Measurements from ENCODE around the gene STAT5B.
"Not testable (repeated sequence)": the region's sequence is repeated elsewhere in the genome, so short reads cannot be mapped to it uniquely, and the experiment has no call there.

STAT5B gene

DNA sequence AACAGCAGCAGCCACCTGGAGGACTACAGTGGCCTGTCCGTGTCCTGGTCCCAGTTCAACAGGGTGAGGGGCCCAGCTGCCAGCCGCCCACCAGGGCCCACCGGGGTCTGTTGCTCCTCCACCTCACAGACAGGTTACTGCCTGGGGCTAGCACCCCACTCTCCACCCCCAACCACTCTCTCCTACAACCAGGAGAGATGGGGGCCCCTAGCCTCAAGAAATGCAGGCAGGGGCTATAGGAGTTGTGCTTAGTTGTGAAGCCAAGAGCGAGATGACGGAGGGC is 30.1 kb upstream of the STAT5B start:
- WGBS: 100% methylated on average over 5 of the region's 5 CpGs
- H3K4me3 ChIP-seq (ENCODE audit: insufficient read depth in 1 of 2, low read depth in 1 of 2, low read length in 2 of 2): no peak overlapping the region

GRCh38 chr17:42305543-42306384 is 29.6 kb upstream of the STAT5B start:
- Histone ChIP-seq H3K23ac (ENCODE audit: low read length in 2 of 2) (no peak overlapping the region), H3K4me3 (ENCODE audit: insufficient read depth in 1 of 2, low read depth in 1 of 2, low read length in 2 of 2) (no peak overlapping the region), H3K27me3 (ENCODE audit: control insufficient read depth in 1 of 2, insufficient read depth in 1 of 2, low read length in 2 of 2) (peaks cover 0 to 4% of the 10 kb centered on the region in 2 experiments), H3K14ac (ENCODE audit: low read length in 2 of 2) (no peak overlapping the region), H3K4ac (ENCODE audit: low read depth in 1 of 2, low read length in 2 of 2) (no peak overlapping the region), H2AFZ (ENCODE audit: low read depth, low read length) (no peak overlapping the region), H3K79me1 (replicated peaks; ENCODE audit: low read length, poor library complexity, severe bottlenecking) (no peaks in the 10 kb centered on the region), H3K36me3 (ENCODE audit: control insufficient read depth in 1 of 2, insufficient read depth in 2 of 2, low read depth in 1 of 2, low read length in 2 of 2) (peaks cover 23 to 86% of the 10 kb centered on the region in 2 experiments), H3K4me1 (ENCODE audit: control insufficient read depth, insufficient read depth, low read depth, low read length) (peaks cover 2% of the 10 kb centered on the region), H2BK15ac (ENCODE audit: low read depth, poor library complexity, severe bottlenecking) (no peak overlapping the region), H3K18ac (ENCODE audit: low read depth in 1 of 2, low read length in 2 of 2) (no peak overlapping the region), H3K9ac (ENCODE audit: low read length) (no peak overlapping the region), H4K91ac (ENCODE audit: low read length) (no peak overlapping the region), H2BK5ac (ENCODE audit: low read depth, low read length, poor library complexity, severe bottlenecking) (no peak overlapping the region), H3K27ac (ENCODE audit: low read length, poor library complexity, severe bottlenecking) (no peak overlapping the region), H2AK5ac (ENCODE audit: low read length, severe bottlenecking) (no peak overlapping the region), H2BK12ac (ENCODE audit: low read length in 2 of 2) (no peak overlapping the region), H3K9me3 (ENCODE audit: control insufficient read depth, low read length) (no peaks in the 10 kb centered on the region), H2BK120ac (ENCODE audit: low read depth, low read length) (no peak overlapping the region), H4K8ac (ENCODE audit: low read length) (no peak overlapping the region), H3K4me2 (ENCODE audit: low read length, poor library complexity, severe bottlenecking) (no peak overlapping the region)
- WGBS: 91% methylated on average over 13 of the region's 18 CpGs
- no peak for DNase-seq

More for the DNA sequence above, 30.1 kb upstream of the STAT5B start:
- no peak overlapping the region for H3K4me2 ChIP-seq (ENCODE audit: low read length, poor library complexity, severe bottlenecking)
- H2AFZ ChIP-seq (ENCODE audit: low read depth, low read length): no peak overlapping the region
- no peak overlapping the region for H3K9ac ChIP-seq (ENCODE audit: low read length)
- no peak overlapping the region for H3K18ac ChIP-seq (ENCODE audit: low read depth in 1 of 2, low read length in 2 of 2)
- H3K27ac ChIP-seq (ENCODE audit: low read length, poor library complexity, severe bottlenecking): no peak overlapping the region
- peaks cover 23 to 84% of the 10 kb centered on the region in 2 experiments for H3K36me3 ChIP-seq (ENCODE audit: control insufficient read depth in 1 of 2, insufficient read depth in 2 of 2, low read depth in 1 of 2, low read length in 2 of 2)
- no peak overlapping the region for H2BK12ac ChIP-seq (ENCODE audit: low read length in 2 of 2)
- no peak overlapping the region for H2BK5ac ChIP-seq (ENCODE audit: low read depth, low read length, poor library complexity, severe bottlenecking)
- H3K9me3 ChIP-seq (ENCODE audit: control insufficient read depth, low read length): no peaks in the 10 kb centered on the region
- DNase-seq: no peak
- H4K91ac ChIP-seq (ENCODE audit: low read length): no peak overlapping the region
- H3K27me3 ChIP-seq (ENCODE audit: control insufficient read depth in 1 of 2, insufficient read depth in 1 of 2, low read length in 2 of 2): peaks cover 0 to 4% of the 10 kb centered on the region in 2 experiments
- no peak overlapping the region for H4K8ac ChIP-seq (ENCODE audit: low read length)
- no peak overlapping the region for H2BK120ac ChIP-seq (ENCODE audit: low read depth, low read length)
- no peak overlapping the region for H3K23ac ChIP-seq (ENCODE audit: low read length in 2 of 2)
- no peaks in the 10 kb centered on the region for H3K79me1 ChIP-seq (replicated peaks; ENCODE audit: low read length, poor library complexity, severe bottlenecking)
- H3K14ac ChIP-seq (ENCODE audit: low read length in 2 of 2): no peak overlapping the region
- H2AK5ac ChIP-seq (ENCODE audit: low read length, severe bottlenecking): no peak overlapping the region
- no peak overlapping the region for H2BK15ac ChIP-seq (ENCODE audit: low read depth, poor library complexity, severe bottlenecking)
- peaks cover 2% of the 10 kb centered on the region for H3K4me1 ChIP-seq (ENCODE audit: control insufficient read depth, insufficient read depth, low read depth, low read length)
- H3K4ac ChIP-seq (ENCODE audit: low read depth in 1 of 2, low read length in 2 of 2): no peak overlapping the region

GRCh38 chr17:42305031-42305330 is 28.8 kb upstream of the STAT5B start:
- not testable (repeated sequence) for H2AK5ac ChIP-seq (ENCODE audit: low read length, severe bottlenecking); H2AFZ ChIP-seq (ENCODE audit: low read depth, low read length); H4K91ac ChIP-seq (ENCODE audit: low read length); H4K8ac ChIP-seq (ENCODE audit: low read length); H3K4me1 ChIP-seq (ENCODE audit: control insufficient read depth, insufficient read depth, low read depth, low read length); H3K4me3 ChIP-seq (ENCODE audit: insufficient read depth in 1 of 2, low read depth in 1 of 2, low read length in 2 of 2); H2BK5ac ChIP-seq (ENCODE audit: low read depth, low read length, poor library complexity, severe bottlenecking); H3K14ac ChIP-seq (ENCODE audit: low read length in 2 of 2); H3K4ac ChIP-seq (ENCODE audit: low read depth in 1 of 2, low read length in 2 of 2); H3K18ac ChIP-seq (ENCODE audit: low read depth in 1 of 2, low read length in 2 of 2); H2BK12ac ChIP-seq (ENCODE audit: low read length in 2 of 2); DNase-seq; H3K27me3 ChIP-seq (ENCODE audit: control insufficient read depth in 1 of 2, insufficient read depth in 1 of 2, low read length in 2 of 2); H3K27ac ChIP-seq (ENCODE audit: low read length, poor library complexity, severe bottlenecking); H2BK120ac ChIP-seq (ENCODE audit: low read depth, low read length); H3K79me1 ChIP-seq (replicated peaks; ENCODE audit: low read length, poor library complexity, severe bottlenecking); H3K9ac ChIP-seq (ENCODE audit: low read length); H2BK15ac ChIP-seq (ENCODE audit: low read depth, poor library complexity, severe bottlenecking); H3K23ac ChIP-seq (ENCODE audit: low read length in 2 of 2); H3K4me2 ChIP-seq (ENCODE audit: low read length, poor library complexity, severe bottlenecking); H3K9me3 ChIP-seq (ENCODE audit: control insufficient read depth, low read length)
- peaks cover 15 to 79% of the 10 kb centered on the region in 2 experiments for H3K36me3 ChIP-seq (ENCODE audit: control insufficient read depth in 1 of 2, insufficient read depth in 2 of 2, low read depth in 1 of 2, low read length in 2 of 2)
- WGBS: 100% methylated on average over 5 of the region's 6 CpGs

DNA sequence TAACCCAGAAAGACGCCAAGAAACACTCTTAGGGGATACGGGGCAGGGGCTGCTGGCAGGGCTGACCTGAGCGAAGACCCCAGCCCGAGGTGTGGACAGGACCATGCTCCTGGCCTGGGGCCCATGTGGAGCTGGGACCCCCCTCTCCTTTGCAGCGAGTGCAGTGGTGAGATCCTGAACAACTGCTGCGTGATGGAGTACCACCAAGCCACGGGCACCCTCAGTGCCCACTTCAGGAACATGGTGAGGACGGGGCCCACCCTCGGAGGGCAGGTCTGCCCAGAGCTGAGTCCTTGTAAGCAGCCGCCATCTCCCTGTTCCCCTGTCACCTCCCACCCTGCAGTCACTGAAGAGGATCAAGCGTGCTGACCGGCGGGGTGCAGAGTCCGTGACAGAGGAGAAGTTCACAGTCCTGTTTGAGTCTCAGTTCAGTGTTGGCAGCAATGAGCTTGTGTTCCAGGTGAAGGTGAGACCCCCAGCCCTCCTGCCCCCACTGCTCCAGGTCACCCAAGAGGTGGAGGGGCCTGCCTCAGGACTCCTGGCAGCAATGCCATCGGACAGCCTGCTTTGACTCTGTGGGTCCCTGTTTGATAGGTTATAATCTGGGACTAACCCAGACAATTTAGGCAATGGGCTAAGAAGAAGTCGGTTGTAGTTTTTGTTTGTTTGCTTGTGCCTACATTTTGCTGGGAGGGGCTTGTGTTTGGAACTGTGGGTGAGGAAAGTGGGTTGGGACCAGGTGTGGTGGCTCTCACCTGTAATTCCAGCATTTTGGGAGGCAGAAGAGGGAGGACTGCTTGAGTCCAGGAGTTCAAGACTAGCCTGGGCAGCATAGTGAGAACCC is 28.2 kb upstream of the STAT5B start:
- DNase-seq: no peak
- H2BK12ac ChIP-seq (ENCODE audit: low read length in 2 of 2): no peak overlapping the region

More for the DNA sequence above, 28.2 kb upstream of the STAT5B start:
- Histone ChIP-seq H3K27ac (ENCODE audit: low read length, poor library complexity, severe bottlenecking) (no peak overlapping the region), H4K8ac (ENCODE audit: low read length) (no peak overlapping the region), H2AK5ac (ENCODE audit: low read length, severe bottlenecking) (no peak overlapping the region), H3K79me1 (replicated peaks; ENCODE audit: low read length, poor library complexity, severe bottlenecking) (no peaks in the 10 kb centered on the region), H3K23ac (ENCODE audit: low read length in 2 of 2) (no peak overlapping the region), H3K4me3 (ENCODE audit: insufficient read depth in 1 of 2, low read depth in 1 of 2, low read length in 2 of 2) (no peak overlapping the region), H2BK5ac (ENCODE audit: low read depth, low read length, poor library complexity, severe bottlenecking) (no peak overlapping the region), H3K4ac (ENCODE audit: low read depth in 1 of 2, low read length in 2 of 2) (no peak overlapping the region), H3K9me3 (ENCODE audit: control insufficient read depth, low read length) (no peaks in the 10 kb centered on the region), H3K36me3 (ENCODE audit: control insufficient read depth in 1 of 2, insufficient read depth in 2 of 2, low read depth in 1 of 2, low read length in 2 of 2) (peaks cover 13 to 73% of the 10 kb centered on the region in 2 experiments), H3K14ac (ENCODE audit: low read length in 2 of 2) (no peak overlapping the region), H3K27me3 (ENCODE audit: control insufficient read depth in 1 of 2, insufficient read depth in 1 of 2, low read length in 2 of 2) (peaks cover 0 to 4% of the 10 kb centered on the region in 2 experiments), H2AFZ (ENCODE audit: low read depth, low read length) (no peak overlapping the region), H3K9ac (ENCODE audit: low read length) (no peak overlapping the region), H3K4me2 (ENCODE audit: low read length, poor library complexity, severe bottlenecking) (no peak overlapping the region), H3K4me1 (ENCODE audit: control insufficient read depth, insufficient read depth, low read depth, low read length) (no peaks in the 10 kb centered on the region), H2BK15ac (ENCODE audit: low read depth, poor library complexity, severe bottlenecking) (no peak overlapping the region), H2BK120ac (ENCODE audit: low read depth, low read length) (no peak overlapping the region), H3K18ac (ENCODE audit: low read depth in 1 of 2, low read length in 2 of 2) (no peak overlapping the region), H4K91ac (ENCODE audit: low read length) (no peak overlapping the region)
- WGBS: 92% methylated on average over 16 of the region's 16 CpGs
